Left ventricle myocardium inferior (tissue), 1 donor: ENCODE measurements around the gene SNORC. TPM values are rescaled to one million over a fixed set of nuclear protein-coding genes. Genes with fewer than 3 reads are reported as not detected.

Experiments used
- DNase-seq: peaks from one replicate; pipeline ENCODE4 v3.0.0-alpha.2; 2020
- H3K27ac ChIP-seq: fragments of 200-600 bp; replicated peaks from 2 replicates; pipeline ENCODE4 v1.8.0; 2021
- H3K27me3 ChIP-seq: fragments of 200-600 bp; 2 replicates; pipeline ENCODE4 v1.8.0; 2021; ENCODE audit warnings: low read depth
- H3K36me3 ChIP-seq: fragments of 200-600 bp; 2 replicates; pipeline ENCODE4 v1.8.0; 2021
- H3K4me1 ChIP-seq: fragments of 200-600 bp; 2 replicates; pipeline ENCODE4 v1.8.0; 2021
- H3K4me3 ChIP-seq: fragments of 200-600 bp; 2 replicates; pipeline ENCODE4 v1.8.0; 2021; ENCODE audit warnings: mild to moderate bottlenecking, moderate library complexity
- H3K9me3 ChIP-seq: fragments of 200-600 bp; replicated peaks from 2 replicates; pipeline ENCODE4 v1.8.0; 2021
- CTCF ChIP-seq: fragments of 200-600 bp; IDR thresholded peaks from 2 replicates; pipeline ENCODE4 v1.8.0; 2021; ENCODE audit warnings: antibody characterized with exemption, mild to moderate bottlenecking, borderline replicate concordance
- intact Hi-C: fragments of 100-400 bp; cut with micrococcal nuclease; formaldehyde crosslinking; loops from one replicate; pipeline ENCODE4 v1.11.0; 2022
- total RNA-seq: library from RNA; stranded (reverse); fragmentation: NEBNext Ultra II Directional; extraction: Animal tissue kit (Norgen Biotek cat#: 25700); gene quantifications from one replicate; pipeline ENCODE4 v1.2.1, GENCODE V29; 2021
- donor health status: DM: no; HTN: yes; CAD: no; lungs with severe emphysema.

The SNORC gene
- total RNA-seq, 1 donor from 2014 or later: 1.0 TPM

- intact Hi-C loops: no loop called here
- no peak for TF ChIP-seq CTCF
- no peak overlapping the region for H3K4me3 ChIP-seq
- H3K36me3 ChIP-seq: no peaks in the 10 kb centered on the region
- no peak for DNase-seq
- H3K9me3 ChIP-seq: peaks cover 4% of the 10 kb centered on the region
- H3K27me3 ChIP-seq: peaks cover 93% of the 10 kb centered on the region
- H3K4me1 ChIP-seq: no peaks in the 10 kb centered on the region
- no peak overlapping the region for H3K27ac ChIP-seq
Observed at GRCh38 chr2:232920055-232920454, 50.0 kb downstream of the SNORC start.

- no peak for DNase-seq
- Histone ChIP-seq H3K27me3 (peaks cover 93% of the 10 kb centered on the region), H3K4me1 (no peaks in the 10 kb centered on the region)
Observed at GRCh38 chr2:232920760-232921159, 50.7 kb downstream of the SNORC start.

GRCh38 chr2:232924433-232924832 lies 54.4 kb downstream of the SNORC start:
- Histone ChIP-seq H3K4me3 (no peak overlapping the region), H3K4me1 (peaks cover 19% of the 10 kb centered on the region), H3K36me3 (no peaks in the 10 kb centered on the region), H3K27ac (no peak overlapping the region), H3K9me3 (peaks cover 4% of the 10 kb centered on the region), H3K27me3 (peaks cover 91% of the 10 kb centered on the region)
- no peak for DNase-seq
- intact Hi-C loops: no loop called here
- TF ChIP-seq CTCF: no peak

More at GRCh38 chr2:232920760-232921159, 50.7 kb downstream of the SNORC start:
- H3K27ac ChIP-seq: no peak overlapping the region
- TF ChIP-seq CTCF: no peak
- intact Hi-C loops: no loop called here
- H3K9me3 ChIP-seq: peaks cover 4% of the 10 kb centered on the region
- H3K36me3 ChIP-seq: no peaks in the 10 kb centered on the region
- H3K4me3 ChIP-seq: no peak overlapping the region

- TF ChIP-seq CTCF: no peak
- peaks cover 91% of the 10 kb centered on the region for H3K27me3 ChIP-seq
- intact Hi-C loops: no loop called here
- peaks cover 19% of the 10 kb centered on the region for H3K4me1 ChIP-seq
- H3K9me3 ChIP-seq: peaks cover 4% of the 10 kb centered on the region
- H3K36me3 ChIP-seq: no peaks in the 10 kb centered on the region
- DNase-seq: no peak
- no peak overlapping the region for H3K4me3 ChIP-seq
- no peak overlapping the region for H3K27ac ChIP-seq
Observed at GRCh38 chr2:232925153-232925820, 55.2 kb downstream of the SNORC start.

- intact Hi-C loops: no loop called here
- no peak for DNase-seq
- Histone ChIP-seq H3K9me3 (peaks cover 4% of the 10 kb centered on the region), H3K36me3 (no peaks in the 10 kb centered on the region), H3K27me3 (peaks cover 91% of the 10 kb centered on the region), H3K4me3 (no peak overlapping the region), H3K4me1 (peaks cover 19% of the 10 kb centered on the region), H3K27ac (no peak overlapping the region)
- no peak for TF ChIP-seq CTCF
Observed at GRCh38 chr2:232925821-232926156, 55.7 kb downstream of the SNORC start.
